HepG2 (cell line): Measurements from ENCODE around the gene FCHO1. TPM values are rescaled to one million over a fixed set of nuclear protein-coding genes. Genes with fewer than 3 reads are reported as not detected.

Experiments
- ATAC-seq: fragments of 200-7000 bp; cut with Tn5 transposase; 3 replicates; pipeline ENCODE4 v1.9.1; 2020; ENCODE audit warnings: mild to moderate bottlenecking, moderate library complexity
- BruUV-seq: library from RNA; stranded (reverse); fragments of 400-500 nt; replicated peaks from 2 replicates; lab custom pipeline; 2021; lab: Mats Ljungman, UMichigan
- CTCF ChIA-PET: fragments of 300-600 bp; formaldehyde crosslinking; extraction: SDS; loops from one replicate; lab custom pipeline; 2021; ENCODE audit warnings: low total read pairs, inconsistent platforms, low intra/inter-chr PET ratio; lab: Yijun Ruan, JAX
- POLR2A ChIA-PET: fragments of 350-600 bp; sonication (Branson Sonifier 250); formaldehyde crosslinking; loops from one replicate; lab custom pipeline; 2020; ENCODE audit warnings: antibody characterized with exemption, inconsistent platforms; lab: Yijun Ruan, JAX
- DNase-seq: peaks from one replicate; pipeline ENCODE4 v3.0.0-alpha.2; 2015; ENCODE audit warnings: low spot score
- FAIRE-seq: peaks from 3 replicates; lab custom pipeline; 2011; peaks lifted over from hg19 to GRCh38; lab: Jason Lieb, UNC
- H2AFZ ChIP-seq: one replicate; pipeline ENCODE4 v1.6.1; 2011; ENCODE audit warnings: low read length, inconsistent platforms
- H3K27ac ChIP-seq: fragments of 300-600 bp; 3 replicates; pipeline ENCODE4 v1.8.0; 2011; ENCODE audit warnings: mixed run types, mild to moderate bottlenecking, mixed read lengths, low read length, inconsistent platforms; ENCODE audit not compliant: insufficient read depth; ENCODE audit errors: extremely low read length
- H3K27me3 ChIP-seq, 2 experiments: fragments of 200-600 bp in 1 of 2; 2 replicates in 1 of 2; 3 replicates in 1 of 2; pipeline versions ENCODE4 v1.6.0 to v1.8.0; 2011; ENCODE audit warnings: low read length in 2 of 2, mild to moderate bottlenecking in 2 of 2, moderate library complexity in 2 of 2, inconsistent platforms in 1 of 2; ENCODE audit not compliant: insufficient read depth in 2 of 2, control insufficient read depth in 1 of 2
- H3K36me3 ChIP-seq, 2 experiments: fragments of 200-600 bp in 1 of 2; replicated peaks in 1 of 2; 2 replicates in 1 of 2; 3 replicates in 1 of 2; pipeline versions ENCODE4 v1.5.1 to v1.8.0; 2011; ENCODE audit warnings: low read length in 2 of 2, inconsistent platforms in 1 of 2; ENCODE audit not compliant: insufficient read depth in 2 of 2, control insufficient read depth in 1 of 2
- H3K4me1 ChIP-seq: 2 replicates; pipeline ENCODE4 v1.5.1; 2012; ENCODE audit warnings: low read length, inconsistent platforms; ENCODE audit not compliant: insufficient read depth
- H3K4me2 ChIP-seq: 2 replicates; pipeline ENCODE4 v1.6.0; 2011; ENCODE audit warnings: low read depth, low read length, inconsistent platforms
- H3K4me3 ChIP-seq, 3 experiments: fragments of 200-600 bp in 1 of 3; sonication (generic), shearing (Covaris generic) in 1 of 3; replicated peaks in 1 of 3; 2 replicates each; pipeline ENCODE4 v1.5.1; 2011 to 2016; ENCODE audit warnings: low read length in 3 of 3, inconsistent platforms in 2 of 3, low read depth in 2 of 3, mild to moderate bottlenecking in 2 of 3, control low read depth in 1 of 3, mixed read lengths in 1 of 3; ENCODE audit not compliant: insufficient read depth in 1 of 3
- H3K79me2 ChIP-seq: one replicate; pipeline ENCODE4 v1.6.1; 2011; ENCODE audit warnings: low read length, inconsistent platforms; ENCODE audit not compliant: insufficient read depth
- H3K9ac ChIP-seq: 2 replicates; pipeline ENCODE4 v1.6.0; 2011; ENCODE audit warnings: mild to moderate bottlenecking, low read depth, low read length, inconsistent platforms; ENCODE audit not compliant: insufficient read depth
- H3K9me3 ChIP-seq: 2 replicates; pipeline ENCODE4 v1.5.1; 2012; ENCODE audit warnings: mild to moderate bottlenecking, low read length
- H4K20me1 ChIP-seq: 2 replicates; pipeline ENCODE4 v1.6.0; 2011; ENCODE audit warnings: inconsistent platforms, mild to moderate bottlenecking, low read length, moderate library complexity; ENCODE audit not compliant: insufficient read depth
- ATF7-NPFF ChIP-seq: sonication (generic); formaldehyde crosslinking; IDR thresholded peaks from 2 replicates; pipeline ENCODE4 v1.8.1; 2023; ENCODE audit warnings: mild to moderate bottlenecking, low read depth, missing genetic modification reagents, moderate library complexity
- CREBL2 ChIP-seq: sonication (generic); formaldehyde crosslinking; IDR thresholded peaks from 2 replicates; pipeline ENCODE4 v1.8.1; 2023; ENCODE audit warnings: missing genetic modification reagents, mild to moderate bottlenecking, borderline replicate concordance
- GMEB1 ChIP-seq: sonication (generic); formaldehyde crosslinking; IDR thresholded peaks from 2 replicates; pipeline ENCODE4 v1.5.1; 2020; ENCODE audit warnings: missing genetic modification reagents, mild to moderate bottlenecking, borderline replicate concordance
- ISL2 ChIP-seq: sonication (generic); formaldehyde crosslinking; IDR thresholded peaks from 2 replicates; pipeline ENCODE4 v1.5.0; 2020; ENCODE audit warnings: missing genetic modification reagents
- LBX2 ChIP-seq: sonication (generic); formaldehyde crosslinking; IDR thresholded peaks from 2 replicates; pipeline ENCODE4 v1.5.0; 2020; ENCODE audit warnings: missing genetic modification reagents, mild to moderate bottlenecking, borderline replicate concordance
- NR0B2 ChIP-seq: sonication (generic); formaldehyde crosslinking; IDR thresholded peaks from 2 replicates; pipeline ENCODE4 v1.4.0; 2020; ENCODE audit warnings: mild to moderate bottlenecking, missing genetic modification reagents
- PAX8 ChIP-seq: sonication (generic); formaldehyde crosslinking; IDR thresholded peaks from 2 replicates; pipeline ENCODE4 v1.8.0; 2022; ENCODE audit warnings: mild to moderate bottlenecking, missing genetic modification reagents, borderline replicate concordance
- POLR2A ChIP-seq, 2 experiments: IDR thresholded peaks; 2 replicates each; pipeline ENCODE4 v1.6.1; 2011; ENCODE audit warnings: low read depth in 2 of 2, low read length in 2 of 2, mild to moderate bottlenecking in 1 of 2, moderate library complexity in 1 of 2; ENCODE audit not compliant: insufficient read depth in 1 of 2
- SALL1 ChIP-seq: sonication (generic); formaldehyde crosslinking; IDR thresholded peaks from 2 replicates; pipeline ENCODE4 v1.8.0; 2022; ENCODE audit warnings: mild to moderate bottlenecking, missing genetic modification reagents
- SKIL ChIP-seq: sonication (generic); formaldehyde crosslinking; IDR thresholded peaks from 2 replicates; pipeline ENCODE4 v1.8.0; 2022; ENCODE audit warnings: missing genetic modification reagents, mild to moderate bottlenecking, moderate library complexity, borderline replicate concordance
- SMAD9 ChIP-seq: sonication (generic); formaldehyde crosslinking; IDR thresholded peaks from 2 replicates; pipeline ENCODE4 v1.5.1; 2020; ENCODE audit warnings: mild to moderate bottlenecking, missing genetic modification reagents
- SMC3 ChIP-seq: IDR thresholded peaks from 2 replicates; pipeline ENCODE4 v1.6.1; 2011; ENCODE audit warnings: low read length, improper control_type of control experiment
- TFAP4 ChIP-seq: sonication (generic); IDR thresholded peaks from 2 replicates; pipeline ENCODE4 v1.6.1; 2016; ENCODE audit warnings: low read depth, borderline replicate concordance
- ZNF10 ChIP-seq: sonication (generic); formaldehyde crosslinking; IDR thresholded peaks from 2 replicates; pipeline ENCODE4 v1.4.0; 2020; ENCODE audit warnings: mild to moderate bottlenecking, low read depth, missing genetic modification reagents, borderline replicate concordance
- ZNF24 ChIP-seq: fragments of 450-650 bp; IDR thresholded peaks from 2 replicates; pipeline ENCODE4 v1.6.1; 2017; ENCODE audit warnings: antibody characterized with exemption, mild to moderate bottlenecking
- ZNF691 ChIP-seq: sonication (generic); formaldehyde crosslinking; IDR thresholded peaks from 2 replicates; pipeline ENCODE4 v1.4.0; 2020; ENCODE audit warnings: missing genetic modification reagents, low read depth, mild to moderate bottlenecking, borderline replicate concordance
- WGBS: methylation state at CpG from one replicate; pipeline ENCODE4 v1.1.6; 2017; ENCODE audit warnings: low lambda C conversion rate; 5-methylcytosine and 5-hydroxymethylcytosine counted together
- in situ Hi-C: cut with HindIII; loops from 2 replicates; pipeline ENCODE4 v1.10.0; 2017; ENCODE audit warnings: low pct_unique_long_range_greater_than_20kb; ENCODE audit not compliant: extremely low pct_ligation_motif_present
- intact Hi-C: fragments of 100-400 bp; cut with micrococcal nuclease; formaldehyde crosslinking; loops from one replicate; pipeline ENCODE4 v1.10.0; 2022; ENCODE audit not compliant: unreplicated experiment
- polyA plus RNA-seq, 8 experiments: library from polyadenylated mRNA; depleted of rRNA in 3 of 8; stranded (reverse) in 7 of 8; unstranded in 1 of 8; fragments of >200 nt; fragmentation: Illumina TruSeq in 4 of 8; extraction: Trizol in 4 of 8; gene quantifications; 2 replicates each; pipeline versions ENCODE4 v1.2.1 to v1.2.3, GENCODE V29; 2011 to 2016; ENCODE audit warnings: low read depth in 4 of 8, missing spikeins in 1 of 8, mixed read lengths in 1 of 8; ENCODE audit not compliant: insufficient read depth in 1 of 8
- total RNA-seq, 5 experiments: library from RNA; depleted of rRNA; stranded (reverse); fragments of >200 nt; fragmentation: Illumina TruSeq; extraction: Trizol; gene quantifications; 2 replicates each; pipeline ENCODE4 v1.2.3, GENCODE V29; 2016; ENCODE audit warnings: low read depth in 1 of 5

The FCHO1 gene
- total and polyA plus RNA-seq, 2 of the 13 experiments (the other 11 are each of a cell fraction or from before 2014, with no cell fraction given): 1.3 to 3.1 TPM

GRCh38 chr19:17805427-17805826, 54.1 kb downstream of the FCHO1 start:
- in situ Hi-C loops: no loop called here
- WGBS: 88% methylated on average over 4 of the region's 4 CpGs
- FAIRE-seq (no peak), ATAC-seq (no peak), DNase-seq (no peak)
- no peak overlapping the region for H3K9ac ChIP-seq
- H3K27me3 ChIP-seq: no peaks in the 10 kb centered on the region
- POLR2A ChIA-PET: no interaction called here
- no peak overlapping the region for H3K27ac ChIP-seq
- peaks cover 0 to 2% of the 10 kb centered on the region in 2 experiments; a peak in 2 of 5 replicates for H3K36me3 ChIP-seq
- CTCF ChIA-PET: no interaction called here
- TF ChIP-seq SMAD9 (CRISPR knock-in tag): no peak
- no peak for TF ChIP-seq GMEB1 (CRISPR knock-in tag)
- TF ChIP-seq POLR2A (IDR thresholded peaks at IDR 0.05; ENCODE audit: insufficient read depth in 1 of 2, low read depth in 2 of 2, low read length in 2 of 2): no peak
- TF ChIP-seq SALL1 (CRISPR knock-in tag): no peak
- no peak for TF ChIP-seq NR0B2
- no peak for TF ChIP-seq ZNF24
- TF ChIP-seq SMC3: no peak
- no peak for TF ChIP-seq PAX8 (CRISPR knock-in tag)
- no peak for TF ChIP-seq ISL2
- TF ChIP-seq ATF7-NPFF (CRISPR knock-in tag): no peak
- TF ChIP-seq TFAP4: no peak
- no peak for TF ChIP-seq SKIL (CRISPR knock-in tag)
- no peak for TF ChIP-seq ZNF691 (CRISPR knock-in tag)
- no peak for TF ChIP-seq ZNF10 (CRISPR knock-in tag)
- no peak for TF ChIP-seq LBX2 (CRISPR knock-in tag)
- no peak for TF ChIP-seq CREBL2 (CRISPR knock-in tag)
- no peak overlapping the region for H3K4me3 ChIP-seq
- no TSS peak for BruUV-seq
- no peaks in the 10 kb centered on the region for H4K20me1 ChIP-seq
- no peaks in the 10 kb centered on the region for H3K79me2 ChIP-seq
- intact Hi-C loops: no loop called here
- H2AFZ ChIP-seq: no peak overlapping the region
- no peak overlapping the region for H3K4me2 ChIP-seq
- H3K4me1 ChIP-seq: no peaks in the 10 kb centered on the region
- H3K9me3 ChIP-seq: no peaks in the 10 kb centered on the region
